Measurements from ENCODE around the gene RAB40C. TPM values are rescaled to one million over a fixed set of nuclear protein-coding genes. Genes with fewer than 3 reads are reported as not detected.

The RAB40C gene
- total RNA-seq, 1 experiment from 2014 or later, result 30.7 TPM

GRCh38 chr16:555528-556473, 34.1 kb upstream of the RAB40C start:
- no peaks in the 10 kb centered on the region for H3K36me3 ChIP-seq (ENCODE audit: control insufficient read depth, insufficient read depth, low read length)
- intact Hi-C loops (cut with micrococcal nuclease; ENCODE audit: unreplicated experiment) (no loop called here), in situ Hi-C loops (cut with HindIII; ENCODE audit: low pct_unique_long_range_greater_than_20kb, low sequenced_read_pairs) (no loop called here)
- H3K27ac ChIP-seq (ENCODE audit: low read length), result no peak overlapping the region
- H3K27me3 ChIP-seq (ENCODE audit: control insufficient read depth, insufficient read depth, low read length), result no peaks in the 10 kb centered on the region
- peaks cover 27% of the 10 kb centered on the region for H3K4me1 ChIP-seq (ENCODE audit: control insufficient read depth, insufficient read depth, low read length)
- TF ChIP-seq TCF7L2 (IDR thresholded peaks at IDR 0.05; ENCODE audit: low read depth, low read length) (no peak), POLR2AphosphoS5 (IDR thresholded peaks at IDR 0.05; ENCODE audit: low read depth, low read length) (no peak), REST (IDR thresholded peaks at IDR 0.05; ENCODE audit: insufficient read depth in 1 of 2, low read depth in 2 of 2, low read length in 1 of 2) (no peak), CTCF (IDR thresholded peaks at IDR 0.05) (peak; percentile 41)
- ATAC-seq, result no peak
- H3K9me3 ChIP-seq (ENCODE audit: control insufficient read depth, insufficient read depth, low read depth, low read length), result no peaks in the 10 kb centered on the region
- CTCF ChIA-PET, result no interaction called here
- POLR2A ChIA-PET, result no interaction called here
- DNase-seq (ENCODE audit: low read depth, low spot score), result no peak
- H3K4me3 ChIP-seq (ENCODE audit: low read depth in 2 of 2, low read length in 2 of 2), result no peak overlapping the region
- BruUV-seq (replicated peaks), result no TSS peak

GRCh38 chr16:556474-557173, 33.2 kb upstream of the RAB40C start:
- intact Hi-C loops (cut with micrococcal nuclease; ENCODE audit: unreplicated experiment) (no loop called here), in situ Hi-C loops (cut with HindIII; ENCODE audit: low pct_unique_long_range_greater_than_20kb, low sequenced_read_pairs) (no loop called here)
- Histone ChIP-seq H3K36me3 (ENCODE audit: control insufficient read depth, insufficient read depth, low read length) (no peaks in the 10 kb centered on the region), H3K9me3 (ENCODE audit: control insufficient read depth, insufficient read depth, low read depth, low read length) (no peaks in the 10 kb centered on the region), H3K27me3 (ENCODE audit: control insufficient read depth, insufficient read depth, low read length) (no peaks in the 10 kb centered on the region), H3K27ac (ENCODE audit: low read length) (no peak overlapping the region), H3K4me3 (ENCODE audit: low read depth in 2 of 2, low read length in 2 of 2) (no peak overlapping the region), H3K4me1 (ENCODE audit: control insufficient read depth, insufficient read depth, low read length) (peaks cover 27% of the 10 kb centered on the region)
- ChIA-PET CTCF (no interaction called here), POLR2A (no interaction called here)
- TF ChIP-seq TCF7L2 (IDR thresholded peaks at IDR 0.05; ENCODE audit: low read depth, low read length), result no peak
- TF ChIP-seq SIN3A (IDR thresholded peaks at IDR 0.05; ENCODE audit: borderline replicate concordance, insufficient read depth, low read depth, low read length), result no peak
- TF ChIP-seq CTCF (IDR thresholded peaks at IDR 0.05), result no peak
- TF ChIP-seq REST (IDR thresholded peaks at IDR 0.05; ENCODE audit: insufficient read depth in 1 of 2, low read depth in 2 of 2, low read length in 1 of 2), result no peak
- TF ChIP-seq POLR2AphosphoS5 (IDR thresholded peaks at IDR 0.05; ENCODE audit: low read depth, low read length), result no peak
- ATAC-seq, result no peak
- no TSS peak for BruUV-seq (replicated peaks)
- no peak for DNase-seq (ENCODE audit: low read depth, low spot score)
